ENCODE data around the gene KCNIP1. TPM values are rescaled to one million over a fixed set of nuclear protein-coding genes. Genes with fewer than 3 reads are reported as not detected.
"Not testable (repeated sequence)": the region's sequence is repeated elsewhere in the genome, so short reads cannot be mapped to it uniquely, and the experiment has no call there.

Gene KCNIP1
- total RNA-seq, 2 experiments from 2014 or later: not detected

- Mint-ChIP-seq H3K27me3 (peaks cover 21% of the 10 kb centered on the region), H3K4me1 (peaks cover 3% of the 10 kb centered on the region), H3K27ac (no peak overlapping the region), H3K36me3 (no peaks in the 10 kb centered on the region), H3K4me3 (no peak overlapping the region), H3K9me3 (ENCODE audit: low read depth) (no peaks in the 10 kb centered on the region)
- DNase-seq: no peak
- CTCF ChIA-PET: interaction anchor here (0.7 kb wide), 1 partner anchor 1795 kb away, joined by 3 read pairs; no protein-coding TSS in a partner anchor
- no peak for ATAC-seq
These were observed 243.5 kb downstream of the KCNIP1 start for GRCh38 chr5:170747357-170747756.

- ATAC-seq (no peak), DNase-seq (no peak)
- Mint-ChIP-seq H3K27me3 (peaks cover 21% of the 10 kb centered on the region), H3K4me1 (peaks cover 3% of the 10 kb centered on the region), H3K27ac (no peak overlapping the region), H3K36me3 (no peaks in the 10 kb centered on the region), H3K9me3 (ENCODE audit: low read depth) (no peaks in the 10 kb centered on the region), H3K4me3 (no peak overlapping the region)
- CTCF ChIA-PET: no interaction called here
These were observed 244.0 kb downstream of the KCNIP1 start for GRCh38 chr5:170747851-170748250.

DNA sequence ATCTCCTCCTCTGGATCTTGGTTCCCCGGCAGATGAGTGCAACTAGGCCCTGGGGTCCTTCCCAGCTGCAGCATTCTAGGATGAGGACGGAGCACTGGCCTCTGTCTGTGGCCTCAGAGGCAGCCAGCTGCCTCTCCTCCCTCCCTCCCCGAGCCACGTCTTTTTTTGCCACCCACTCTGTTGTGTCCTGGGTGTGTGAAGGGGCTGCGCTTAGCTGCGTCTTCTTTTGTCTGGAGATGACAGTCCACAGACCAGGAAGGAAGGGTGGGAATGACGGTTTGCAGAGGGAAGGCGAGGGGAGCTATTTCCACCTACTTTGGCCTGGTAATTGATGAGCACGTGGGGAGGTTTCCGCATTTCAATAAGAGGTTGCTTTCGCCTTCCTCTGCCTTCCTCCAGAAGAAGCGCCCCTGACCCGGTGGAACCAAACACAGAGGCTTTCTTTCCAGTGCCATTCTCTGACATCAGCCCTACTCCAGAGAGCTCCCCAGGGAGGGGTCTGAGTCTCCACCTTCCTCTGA lies 245.2 kb downstream of the KCNIP1 start:
- CTCF ChIA-PET: no interaction called here
- H3K27ac Mint-ChIP-seq: no peak overlapping the region
- H3K27me3 Mint-ChIP-seq: peaks cover 12% of the 10 kb centered on the region
- H3K4me1 Mint-ChIP-seq: peaks cover 3% of the 10 kb centered on the region
- no peaks in the 10 kb centered on the region for H3K36me3 Mint-ChIP-seq
- H3K4me3 Mint-ChIP-seq: no peak overlapping the region
- DNase-seq: no peak
- no peaks in the 10 kb centered on the region for H3K9me3 Mint-ChIP-seq (ENCODE audit: low read depth)
- ATAC-seq: no peak

- Mint-ChIP-seq H3K4me3 (no peak overlapping the region), H3K36me3 (no peaks in the 10 kb centered on the region), H3K27ac (no peak overlapping the region), H3K4me1 (no peaks in the 10 kb centered on the region), H3K27me3 (peaks cover 6% of the 10 kb centered on the region), H3K9me3 (ENCODE audit: low read depth) (no peaks in the 10 kb centered on the region)
- DNase-seq (no peak), ATAC-seq (no peak)
- CTCF ChIA-PET: no interaction called here
These were observed 246.2 kb downstream of the KCNIP1 start for GRCh38 chr5:170749911-170750431.

DNA sequence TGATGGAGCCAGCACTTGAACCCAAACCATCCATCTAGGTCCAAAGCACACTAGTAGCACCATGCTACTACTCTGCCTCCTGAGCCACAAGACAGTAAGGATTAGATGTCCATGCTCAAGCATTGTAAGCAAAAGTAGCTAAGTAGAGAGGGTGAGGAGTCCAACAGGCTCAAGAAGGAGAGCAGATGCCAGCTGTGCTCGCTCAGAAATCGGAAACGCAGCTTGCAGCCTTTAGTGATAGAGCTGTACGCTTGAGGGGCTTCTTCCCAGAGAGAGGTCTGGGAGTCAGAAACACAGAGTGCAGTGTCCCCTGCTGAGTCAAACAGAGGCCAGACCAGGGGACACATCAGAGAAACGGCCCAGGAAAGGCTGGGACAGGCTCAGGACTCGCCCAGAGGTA lies 247.0 kb downstream of the KCNIP1 start:
- H3K4me3 Mint-ChIP-seq: no peak overlapping the region
- no peak overlapping the region for H3K27ac Mint-ChIP-seq
- ATAC-seq (no peak), DNase-seq (no peak)
- H3K9me3 Mint-ChIP-seq (ENCODE audit: low read depth): no peaks in the 10 kb centered on the region
- no peaks in the 10 kb centered on the region for H3K36me3 Mint-ChIP-seq
- peaks cover 3% of the 10 kb centered on the region for H3K27me3 Mint-ChIP-seq
- CTCF ChIA-PET: no interaction called here
- H3K4me1 Mint-ChIP-seq: no peaks in the 10 kb centered on the region

GRCh38 chr5:170751631-170752030 lies 247.8 kb downstream of the KCNIP1 start:
- H3K36me3 Mint-ChIP-seq: no peaks in the 10 kb centered on the region
- no peaks in the 10 kb centered on the region for H3K9me3 Mint-ChIP-seq (ENCODE audit: low read depth)
- H3K4me3 Mint-ChIP-seq: no peak overlapping the region
- H3K27me3 Mint-ChIP-seq: peaks cover 3% of the 10 kb centered on the region
- H3K27ac Mint-ChIP-seq: no peak overlapping the region
- DNase-seq (no peak), ATAC-seq (no peak)
- no peaks in the 10 kb centered on the region for H3K4me1 Mint-ChIP-seq
- CTCF ChIA-PET: no interaction called here

- Mint-ChIP-seq H3K27me3 (peaks cover 3% of the 10 kb centered on the region), H3K27ac (no peak overlapping the region), H3K9me3 (ENCODE audit: low read depth) (no peaks in the 10 kb centered on the region), H3K4me3 (no peak overlapping the region), H3K4me1 (no peaks in the 10 kb centered on the region), H3K36me3 (no peaks in the 10 kb centered on the region)
- DNase-seq (no peak), ATAC-seq (no peak)
- CTCF ChIA-PET: no interaction called here
These were observed 248.7 kb downstream of the KCNIP1 start for GRCh38 chr5:170752257-170753215.

GRCh38 chr5:170753311-170753710 lies 249.5 kb downstream of the KCNIP1 start:
- Mint-ChIP-seq H3K9me3 (ENCODE audit: low read depth) (no peaks in the 10 kb centered on the region), H3K36me3 (no peaks in the 10 kb centered on the region), H3K4me3 (no peak overlapping the region), H3K27ac (no peak overlapping the region), H3K4me1 (no peaks in the 10 kb centered on the region), H3K27me3 (peaks cover 3% of the 10 kb centered on the region)
- DNase-seq: no peak
- CTCF ChIA-PET: no interaction called here
- ATAC-seq: no peak

DNA sequence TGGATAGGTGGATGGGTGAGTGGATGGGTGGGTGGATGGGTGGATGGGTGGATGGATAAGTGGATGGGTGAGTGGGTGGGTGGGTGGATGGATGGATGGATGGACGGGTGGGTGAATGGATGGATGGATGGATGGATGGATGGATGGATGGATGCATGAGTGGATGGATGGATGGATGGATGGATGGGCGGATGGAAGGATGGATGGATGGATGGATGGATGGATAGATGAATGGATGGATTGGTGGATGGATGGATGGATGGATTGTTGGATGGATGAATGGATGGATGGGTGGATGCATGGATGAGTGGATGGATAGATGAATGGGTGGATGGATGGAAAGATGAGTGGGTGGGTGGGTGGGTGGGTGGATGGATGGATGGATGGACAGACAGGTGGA lies 250.7 kb downstream of the KCNIP1 start:
- CTCF ChIA-PET: interaction anchor here (1.5 kb wide), 1 partner anchor 10 kb away, joined by 4 read pairs; no protein-coding TSS in a partner anchor
- H3K27ac Mint-ChIP-seq; DNase-seq; ATAC-seq; H3K9me3 Mint-ChIP-seq (ENCODE audit: low read depth); H3K4me1 Mint-ChIP-seq; H3K27me3 Mint-ChIP-seq; H3K36me3 Mint-ChIP-seq; H3K4me3 Mint-ChIP-seq: not testable (repeated sequence)

- ATAC-seq (no peak), DNase-seq (no peak)
- Mint-ChIP-seq H3K27ac (no peak overlapping the region), H3K4me1 (no peaks in the 10 kb centered on the region), H3K9me3 (ENCODE audit: low read depth) (no peaks in the 10 kb centered on the region), H3K27me3 (no peaks in the 10 kb centered on the region), H3K36me3 (no peaks in the 10 kb centered on the region), H3K4me3 (no peak overlapping the region)
- CTCF ChIA-PET: interaction anchor here (1.5 kb wide), 1 partner anchor 11 kb away, joined by 4 read pairs; no protein-coding TSS in a partner anchor
These were observed 252.0 kb downstream of the KCNIP1 start for GRCh38 chr5:170755679-170756456.

DNA sequence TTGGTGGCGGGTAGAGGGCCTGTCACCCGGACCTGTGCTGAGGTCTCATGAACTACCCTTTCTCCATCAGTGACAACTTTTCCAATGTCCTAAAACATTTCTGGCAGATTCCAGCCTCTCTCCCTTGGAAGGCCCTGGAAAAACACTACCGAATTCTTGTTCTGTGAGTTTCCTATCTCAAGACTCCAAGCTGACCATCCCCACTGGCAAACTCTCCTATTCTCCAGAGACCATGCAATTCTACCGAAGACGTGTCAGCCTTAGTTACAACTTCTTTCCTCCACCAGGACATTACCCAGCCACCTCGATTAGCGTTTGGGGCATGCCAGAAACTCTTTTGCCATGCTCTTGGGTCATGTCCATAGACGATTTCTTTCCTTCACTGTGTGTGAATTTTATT lies 252.9 kb downstream of the KCNIP1 start:
- H3K27me3 Mint-ChIP-seq: no peaks in the 10 kb centered on the region
- CTCF ChIA-PET: no interaction called here
- H3K36me3 Mint-ChIP-seq: no peaks in the 10 kb centered on the region
- no peaks in the 10 kb centered on the region for H3K9me3 Mint-ChIP-seq (ENCODE audit: low read depth)
- ATAC-seq (no peak), DNase-seq (no peak)
- H3K27ac Mint-ChIP-seq: no peak overlapping the region
- no peaks in the 10 kb centered on the region for H3K4me1 Mint-ChIP-seq
- no peak overlapping the region for H3K4me3 Mint-ChIP-seq

DNA sequence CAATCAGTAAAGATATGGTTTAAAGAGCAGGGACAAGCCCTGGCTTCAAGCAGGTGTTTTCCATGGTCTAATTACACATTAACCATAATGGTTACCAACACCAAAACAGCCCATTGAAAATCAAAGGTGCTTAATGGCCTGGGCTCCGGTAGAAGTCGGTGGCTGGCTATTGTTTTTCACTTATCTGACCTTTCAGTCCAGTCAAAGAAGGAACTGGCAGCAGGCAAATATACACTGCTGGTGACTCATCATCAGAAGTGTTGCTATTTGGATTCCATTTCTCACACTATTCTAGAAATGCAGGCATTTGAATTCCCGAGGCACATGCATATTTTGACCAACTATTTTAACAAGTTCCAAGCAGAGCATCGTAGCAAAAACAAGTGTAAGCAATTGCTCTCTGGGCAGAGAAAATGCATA lies 253.4 kb downstream of the KCNIP1 start:
- no peaks in the 10 kb centered on the region for H3K27me3 Mint-ChIP-seq
- H3K9me3 Mint-ChIP-seq (ENCODE audit: low read depth): no peaks in the 10 kb centered on the region
- no peaks in the 10 kb centered on the region for H3K4me1 Mint-ChIP-seq
- CTCF ChIA-PET: no interaction called here
- no peaks in the 10 kb centered on the region for H3K36me3 Mint-ChIP-seq
- no peak overlapping the region for H3K27ac Mint-ChIP-seq
- DNase-seq: no peak
- H3K4me3 Mint-ChIP-seq: no peak overlapping the region
- no peak for ATAC-seq

GRCh38 chr5:170757669-170758068 lies 253.8 kb downstream of the KCNIP1 start:
- CTCF ChIA-PET: no interaction called here
- no peak overlapping the region for H3K27ac Mint-ChIP-seq
- H3K9me3 Mint-ChIP-seq (ENCODE audit: low read depth): no peaks in the 10 kb centered on the region
- H3K4me1 Mint-ChIP-seq: no peaks in the 10 kb centered on the region
- no peaks in the 10 kb centered on the region for H3K36me3 Mint-ChIP-seq
- H3K4me3 Mint-ChIP-seq: no peak overlapping the region
- DNase-seq (no peak), ATAC-seq (no peak)
- no peaks in the 10 kb centered on the region for H3K27me3 Mint-ChIP-seq
